Measurements from ENCODE around the gene KDM6A. TPM values are rescaled to one million over a fixed set of nuclear protein-coding genes. Genes with fewer than 3 reads are reported as not detected.
"Not testable (repeated sequence)": the region's sequence is repeated elsewhere in the genome, so short reads cannot be mapped to it uniquely, and the experiment has no call there.

Gene KDM6A
- total RNA-seq, 1 donor from 2014 or later = 15.4 TPM

- DNase-seq (ENCODE audit: low read depth, low spot score) = no peak
Measured at GRCh38 chrX:44961817-44962607, 89.0 kb downstream of the KDM6A start.

GRCh38 chrX:44962944-44963343 is 90.0 kb downstream of the KDM6A start:
- no peak for DNase-seq (ENCODE audit: low read depth, low spot score)

GRCh38 chrX:44967221-44967620 is 94.2 kb downstream of the KDM6A start:
- DNase-seq (ENCODE audit: low read depth, low spot score) = no peak

- DNase-seq (ENCODE audit: low read depth, low spot score) = no peak
Measured at GRCh38 chrX:44970709-44971108, 97.7 kb downstream of the KDM6A start.

- DNase-seq (ENCODE audit: low read depth, low spot score) = no peak
Measured at GRCh38 chrX:44971674-44972073, 98.7 kb downstream of the KDM6A start.

GRCh38 chrX:44972132-44972531 is 99.1 kb downstream of the KDM6A start:
- DNase-seq (ENCODE audit: low read depth, low spot score) = no peak

- DNase-seq (ENCODE audit: low read depth, low spot score) = no peak
Measured at GRCh38 chrX:44973420-44973932, 100.5 kb downstream of the KDM6A start.

- DNase-seq (ENCODE audit: low read depth, low spot score) = peak; percentile 10
Measured at GRCh38 chrX:44974451-44974850, 101.5 kb downstream of the KDM6A start.

GRCh38 chrX:44975666-44976263 is 102.8 kb downstream of the KDM6A start:
- DNase-seq (ENCODE audit: low read depth, low spot score) = no peak

GRCh38 chrX:44978976-44979375 is 106.0 kb downstream of the KDM6A start:
- DNase-seq (ENCODE audit: low read depth, low spot score) = no peak

- no peak for DNase-seq (ENCODE audit: low read depth, low spot score)
Measured at GRCh38 chrX:44980403-44980802, 107.4 kb downstream of the KDM6A start.

- DNase-seq (ENCODE audit: low read depth, low spot score) = no peak
Measured at GRCh38 chrX:44980883-44981282, 107.9 kb downstream of the KDM6A start.

- no peak for DNase-seq (ENCODE audit: low read depth, low spot score)
Measured at GRCh38 chrX:44989995-44990770, 117.2 kb downstream of the KDM6A start.

- DNase-seq (ENCODE audit: low read depth, low spot score) = no peak
Measured at GRCh38 chrX:44992775-44993174, 119.8 kb downstream of the KDM6A start.

GRCh38 chrX:44996277-44996676 is 123.3 kb downstream of the KDM6A start:
- no peak for DNase-seq (ENCODE audit: low read depth, low spot score)

- no peak for DNase-seq (ENCODE audit: low read depth, low spot score)
Measured at GRCh38 chrX:44997282-44997812, 124.4 kb downstream of the KDM6A start.

- no peak for DNase-seq (ENCODE audit: low read depth, low spot score)
Measured at GRCh38 chrX:44997888-44998287, 124.9 kb downstream of the KDM6A start.

GRCh38 chrX:44999237-44999636 is 126.2 kb downstream of the KDM6A start:
- not testable (repeated sequence) for DNase-seq (ENCODE audit: low read depth, low spot score)

- DNase-seq (ENCODE audit: low read depth, low spot score) = not testable (repeated sequence)
Measured at GRCh38 chrX:44999872-45000271, 126.9 kb downstream of the KDM6A start.

GRCh38 chrX:45001048-45001447 is 128.1 kb downstream of the KDM6A start:
- DNase-seq (ENCODE audit: low read depth, low spot score) = no peak

GRCh38 chrX:45003085-45003484 is 130.1 kb downstream of the KDM6A start:
- DNase-seq (ENCODE audit: low read depth, low spot score) = no peak

Measured in pulmonary artery endothelial cell (primary cell).